ENCODE data around the gene FOXRED2.

FOXRED2 gene

GRCh38 chr22:36447632-36448031 lies 59.2 kb downstream of the FOXRED2 start:
- DNase-seq, result no peak

GRCh38 chr22:36445158-36445668 lies 61.6 kb downstream of the FOXRED2 start:
- no peak for DNase-seq

- DNase-seq, result no peak
These were observed 63.6 kb downstream of the FOXRED2 start for GRCh38 chr22:36443198-36443770.

GRCh38 chr22:36442506-36443197 lies 64.2 kb downstream of the FOXRED2 start:
- no peak for DNase-seq

GRCh38 chr22:36440429-36441002 lies 66.3 kb downstream of the FOXRED2 start:
- DNase-seq, result no peak

- DNase-seq, result no peak
These were observed 67.2 kb downstream of the FOXRED2 start for GRCh38 chr22:36439481-36440271.

All from stimulated activated CD4-positive, alpha-beta T cell treated with anti-CD3 and anti-CD28 coated beads, Interleukin-4, amount 100 ng/mL, for 1 hour (primary cell).